Endothelial cell of umbilical vein (primary cell): ENCODE measurements around the gene TMEM254.
"Not testable (repeated sequence)": the region's sequence is repeated elsewhere in the genome, so short reads cannot be mapped to it uniquely, and the experiment has no call there.

Experiments used
- MYC ChIP-seq: IDR thresholded peaks from one replicate; pipeline ENCODE4 v1.6.1; 2011; ENCODE audit warnings: mild to moderate bottlenecking, low read depth, low read length
- POLR2A ChIP-seq: IDR thresholded peaks from 2 replicates; pipeline ENCODE4 v1.6.1; 2012; ENCODE audit warnings: low read depth, mild to moderate bottlenecking, control low read depth, low read length
- POLR2AphosphoS5 ChIP-seq: IDR thresholded peaks from 2 replicates; pipeline ENCODE4 v1.6.1; 2012; ENCODE audit warnings: low read depth, mild to moderate bottlenecking, control low read depth, low read length, moderate library complexity; ENCODE audit not compliant: insufficient read depth
- TF ChIP-seq, protein P1 (sequence below), 2 donors: IDR thresholded peaks; 1 replicate in 1 of 2; 2 replicates in 1 of 2; pipeline ENCODE4 v1.5.1; 2011; ENCODE audit warnings: low read length in 2 of 2, mild to moderate bottlenecking in 2 of 2, moderate library complexity in 2 of 2, control low read depth in 1 of 2, inconsistent platforms in 1 of 2, low read depth in 1 of 2; ENCODE audit not compliant: insufficient read depth in 1 of 2; ENCODE audit errors: extremely low read depth in 1 of 2

DNA sequence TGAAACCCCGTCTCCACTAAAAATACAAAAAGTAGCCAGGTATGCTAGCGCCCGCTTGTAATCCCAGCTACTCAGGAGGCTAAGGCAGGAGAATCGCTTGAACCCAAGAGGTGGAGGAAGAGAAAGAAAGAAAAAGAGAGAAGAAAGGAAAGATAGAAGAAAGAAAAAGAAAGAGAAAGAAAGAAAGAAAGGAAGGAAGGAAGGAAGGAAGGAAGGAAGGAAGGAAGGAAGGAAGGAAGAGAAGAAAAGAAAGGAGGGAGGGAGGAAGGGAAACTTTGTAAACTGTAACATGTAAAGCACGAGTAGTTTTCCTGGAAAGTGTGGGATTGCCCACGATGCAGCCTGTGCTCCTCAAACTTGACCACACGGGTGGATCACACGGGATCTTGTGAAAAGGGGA is 20.8 kb downstream of the TMEM254 start:
- TF ChIP-seq POLR2AphosphoS5, POLR2A, MYC: not testable (repeated sequence)
- TF ChIP-seq, protein P1, sequence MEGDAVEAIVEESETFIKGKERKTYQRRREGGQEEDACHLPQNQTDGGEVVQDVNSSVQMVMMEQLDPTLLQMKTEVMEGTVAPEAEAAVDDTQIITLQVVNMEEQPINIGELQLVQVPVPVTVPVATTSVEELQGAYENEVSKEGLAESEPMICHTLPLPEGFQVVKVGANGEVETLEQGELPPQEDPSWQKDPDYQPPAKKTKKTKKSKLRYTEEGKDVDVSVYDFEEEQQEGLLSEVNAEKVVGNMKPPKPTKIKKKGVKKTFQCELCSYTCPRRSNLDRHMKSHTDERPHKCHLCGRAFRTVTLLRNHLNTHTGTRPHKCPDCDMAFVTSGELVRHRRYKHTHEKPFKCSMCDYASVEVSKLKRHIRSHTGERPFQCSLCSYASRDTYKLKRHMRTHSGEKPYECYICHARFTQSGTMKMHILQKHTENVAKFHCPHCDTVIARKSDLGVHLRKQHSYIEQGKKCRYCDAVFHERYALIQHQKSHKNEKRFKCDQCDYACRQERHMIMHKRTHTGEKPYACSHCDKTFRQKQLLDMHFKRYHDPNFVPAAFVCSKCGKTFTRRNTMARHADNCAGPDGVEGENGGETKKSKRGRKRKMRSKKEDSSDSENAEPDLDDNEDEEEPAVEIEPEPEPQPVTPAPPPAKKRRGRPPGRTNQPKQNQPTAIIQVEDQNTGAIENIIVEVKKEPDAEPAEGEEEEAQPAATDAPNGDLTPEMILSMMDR (IDR thresholded peaks at IDR 0.05; ENCODE audit: extremely low read depth in 1 of 2, insufficient read depth in 1 of 2, low read depth in 1 of 2, low read length in 2 of 2), result not testable (repeated sequence)
